Gastroesophageal sphincter (tissue), 4 donors: Measurements from ENCODE around the gene SMG7. TPM values are rescaled to one million over a fixed set of nuclear protein-coding genes. Genes with fewer than 3 reads are reported as not detected.

Experiments
- ATAC-seq: fragments of 150-250 bp; one replicate; pipeline ENCODE4 v1.9.1; 2016; ENCODE audit warnings: mild to moderate bottlenecking, moderate library complexity
- H3K27ac ChIP-seq, 4 donors: fragments of 200-600 bp; sonication (generic) in 3 of 4; 1 replicate in 3 of 4; 2 replicates in 1 of 4; pipeline ENCODE4 v1.5.1; 2016 to 2019
- H3K27me3 ChIP-seq: fragments of 200-600 bp; sonication (generic); one replicate; pipeline ENCODE4 v1.5.1; 2019
- H3K36me3 ChIP-seq, 2 donors: fragments of 200-600 bp; sonication (generic); one replicate each; pipeline ENCODE4 v1.5.1; 2019; ENCODE audit warnings: control low read depth in 1 of 2
- H3K4me1 ChIP-seq, 3 donors: fragments of 200-600 bp; sonication (generic); 1 replicate in 2 of 3; 2 replicates in 1 of 3; pipeline ENCODE4 v1.5.1; 2016 to 2019; ENCODE audit warnings: control low read depth in 2 of 3
- H3K4me3 ChIP-seq, 2 donors: fragments of 200-600 bp; sonication (generic); one replicate each; pipeline ENCODE4 v1.5.1; 2019; ENCODE audit warnings: mild to moderate bottlenecking in 1 of 2, moderate library complexity in 1 of 2
- H3K9me3 ChIP-seq, 3 donors: fragments of 200-600 bp; sonication (generic); one replicate each; pipeline ENCODE4 v1.5.1; 2017 to 2019; ENCODE audit warnings: control low read depth in 2 of 3
- CTCF ChIP-seq, 4 experiments: fragments of 200-600 bp in 2 of 4; fragments of 450-650 bp in 2 of 4; sonication (generic) in 1 of 4; IDR thresholded peaks; one replicate each; pipeline ENCODE4 v1.5.1; 2017 to 2019; ENCODE audit warnings: antibody characterized with exemption in 4 of 4, mild to moderate bottlenecking in 2 of 4, moderate library complexity in 2 of 4
- EP300 ChIP-seq: sonication (generic); formaldehyde crosslinking; IDR thresholded peaks from one replicate; pipeline ENCODE4 v1.6.1; 2017; ENCODE audit warnings: antibody characterized with exemption, mild to moderate bottlenecking
- POLR2A ChIP-seq, 2 donors: fragments of 450-650 bp; IDR thresholded peaks; one replicate each; pipeline ENCODE4 v1.6.1; 2017; ENCODE audit warnings: antibody characterized with exemption in 2 of 2, mild to moderate bottlenecking in 2 of 2, moderate library complexity in 1 of 2
- POLR2AphosphoS5 ChIP-seq: sonication (generic); formaldehyde crosslinking; IDR thresholded peaks from one replicate; pipeline ENCODE4 v1.6.1; 2017; ENCODE audit warnings: antibody characterized with exemption
- WGBS, 2 donors: methylation state at CpG; one replicate each; pipeline ENCODE4 v1.1.5; 2018; ENCODE audit warnings: low coverage in 1 of 2; 5-methylcytosine and 5-hydroxymethylcytosine counted together
- total RNA-seq, 4 donors: library from RNA; depleted of rRNA; stranded (reverse); fragments of >200 nt; gene quantifications; one replicate each; pipeline ENCODE4 v1.1.0, GENCODE V29; 2016

SMG7 gene
- total RNA-seq, 4 donors from 2014 or later: 31.9 to 55.9 (median 38.2) TPM

GRCh38 chr1:183508694-183509093 is 36.4 kb downstream of the SMG7 start:
- ATAC-seq: no peak
- Histone ChIP-seq H3K4me3 (no peak overlapping the region), H3K27ac (no peak overlapping the region), H3K36me3 (no peaks in the 10 kb centered on the region), H3K27me3 (no peaks in the 10 kb centered on the region), H3K9me3 (no peaks in the 10 kb centered on the region), H3K4me1 (peaks cover 0 to 7% (median 0%) of the 10 kb centered on the region in 3 donors)
- no peak for TF ChIP-seq CTCF (IDR thresholded peaks at IDR 0.05)
- no peak for TF ChIP-seq POLR2AphosphoS5
- no peak for TF ChIP-seq EP300
- TF ChIP-seq POLR2A (IDR thresholded peaks at IDR 0.05): no peak
- WGBS, 2 donors: 70 to 77% methylated on average over 1 of the region's 1 CpG

GRCh38 chr1:183512450-183512849 is 40.2 kb downstream of the SMG7 start:
- no peak overlapping the region for H3K4me3 ChIP-seq
- ATAC-seq: no peak
- peaks cover 0 to 17% of the 10 kb centered on the region in 2 donors for H3K36me3 ChIP-seq
- TF ChIP-seq POLR2A (IDR thresholded peaks at IDR 0.05): no peak
- TF ChIP-seq EP300: no peak
- TF ChIP-seq POLR2AphosphoS5: no peak
- no peak overlapping the region for H3K27ac ChIP-seq
- no peaks in the 10 kb centered on the region for H3K9me3 ChIP-seq
- H3K4me1 ChIP-seq: peaks cover 0 to 21% (median 6%) of the 10 kb centered on the region in 3 donors
- WGBS, 2 donors: 86 to 100% methylated on average over 2 of the region's 2 CpGs
- no peaks in the 10 kb centered on the region for H3K27me3 ChIP-seq

GRCh38 chr1:183514235-183514634 is 41.9 kb downstream of the SMG7 start:
- Histone ChIP-seq H3K9me3 (no peaks in the 10 kb centered on the region), H3K36me3 (peaks cover 0 to 34% of the 10 kb centered on the region in 2 donors), H3K27me3 (no peaks in the 10 kb centered on the region), H3K4me1 (peaks cover 0 to 15% (median 6%) of the 10 kb centered on the region in 3 donors), H3K4me3 (no peak overlapping the region), H3K27ac (no peak overlapping the region)
- WGBS, 2 donors: 93 to 100% methylated on average over 1 of the region's 1 CpG
- no peak for ATAC-seq
- TF ChIP-seq EP300 (no peak), CTCF (IDR thresholded peaks at IDR 0.05) (no peak), POLR2A (IDR thresholded peaks at IDR 0.05) (no peak)

GRCh38 chr1:183515002-183515689 is 42.8 kb downstream of the SMG7 start:
- TF ChIP-seq POLR2AphosphoS5 (peak; percentile 35), EP300 (no peak)
- H3K36me3 ChIP-seq: peaks cover 0 to 39% of the 10 kb centered on the region in 2 donors
- peaks cover 0 to 14% (median 6%) of the 10 kb centered on the region in 3 donors for H3K4me1 ChIP-seq
- H3K27ac ChIP-seq: no peak overlapping the region
- 14 to 25% methylated on average over 2 of the region's 2 CpGs for WGBS, 2 donors
- H3K9me3 ChIP-seq: no peaks in the 10 kb centered on the region
- H3K27me3 ChIP-seq: no peaks in the 10 kb centered on the region
- H3K4me3 ChIP-seq: no peak overlapping the region
- no peak for ATAC-seq

- WGBS, 2 donors: 92 to 94% methylated on average over 2 of the region's 2 CpGs
- TF ChIP-seq EP300 (no peak), CTCF (IDR thresholded peaks at IDR 0.05) (no peak), POLR2A (IDR thresholded peaks at IDR 0.05) (no peak), POLR2AphosphoS5 (no peak)
These were observed 44.4 kb downstream of the SMG7 start for GRCh38 chr1:183516725-183517124.

GRCh38 chr1:183517401-183517800 is 45.1 kb downstream of the SMG7 start:
- Histone ChIP-seq H3K27me3 (no peaks in the 10 kb centered on the region), H3K4me1 (peaks cover 0 to 14% (median 6%) of the 10 kb centered on the region in 3 donors), H3K9me3 (no peaks in the 10 kb centered on the region), H3K27ac (no peak overlapping the region), H3K4me3 (no peak overlapping the region), H3K36me3 (peaks cover 0 to 53% of the 10 kb centered on the region in 2 donors)
- 84% methylated on average over 6 of the region's 6 CpGs for WGBS, 2 donors
- TF ChIP-seq CTCF (IDR thresholded peaks at IDR 0.05) (no peak), POLR2AphosphoS5 (no peak), POLR2A (IDR thresholded peaks at IDR 0.05) (no peak), EP300 (no peak)
- no peak for ATAC-seq

More at GRCh38 chr1:183516725-183517124, 44.4 kb downstream of the SMG7 start:
- Histone ChIP-seq H3K4me3 (no peak overlapping the region), H3K27me3 (no peaks in the 10 kb centered on the region), H3K9me3 (no peaks in the 10 kb centered on the region), H3K4me1 (peaks cover 0 to 14% (median 6%) of the 10 kb centered on the region in 3 donors), H3K27ac (no peak overlapping the region), H3K36me3 (peaks cover 0 to 48% of the 10 kb centered on the region in 2 donors)
- no peak for ATAC-seq
